GM19240 (cell line): ENCODE measurements around the gene FAAP100.

ENCODE experiments used
- DNase-seq: peaks from one replicate; pipeline ENCODE4 v3.0.0; 2011; ENCODE audit warnings: low spot score; ENCODE audit not compliant: insufficient read length

The FAAP100 gene

GRCh38 chr17:81576621-81577277, 24.6 kb upstream of the FAAP100 start:
- DNase-seq, result no peak

- DNase-seq, result no peak
These were observed 23.7 kb upstream of the FAAP100 start for GRCh38 chr17:81575836-81576235.

GRCh38 chr17:81574643-81574956, 22.4 kb upstream of the FAAP100 start:
- no peak for DNase-seq

GRCh38 chr17:81573794-81574642, 21.9 kb upstream of the FAAP100 start:
- no peak for DNase-seq

GRCh38 chr17:81572563-81573168, 20.5 kb upstream of the FAAP100 start:
- no peak for DNase-seq

- no peak for DNase-seq
These were observed 18.8 kb upstream of the FAAP100 start for GRCh38 chr17:81570964-81571363.

- no peak for DNase-seq
These were observed 17.9 kb upstream of the FAAP100 start for GRCh38 chr17:81569986-81570514.

- no peak for DNase-seq
These were observed 16.3 kb upstream of the FAAP100 start for GRCh38 chr17:81568416-81568815.

- no peak for DNase-seq
These were observed 15.0 kb upstream of the FAAP100 start for GRCh38 chr17:81567191-81567590.

- DNase-seq, result no peak
These were observed 14.4 kb upstream of the FAAP100 start for GRCh38 chr17:81566461-81567126.

GRCh38 chr17:81565231-81565630, 13.1 kb upstream of the FAAP100 start:
- no peak for DNase-seq

- DNase-seq, result no peak
These were observed 12.6 kb upstream of the FAAP100 start for GRCh38 chr17:81564778-81565177.

- DNase-seq, result no peak
These were observed 11.9 kb upstream of the FAAP100 start for GRCh38 chr17:81563861-81564586.

- no peak for DNase-seq
These were observed 9.3 kb upstream of the FAAP100 start for GRCh38 chr17:81561494-81561885.

- no peak for DNase-seq
These were observed 7.0 kb upstream of the FAAP100 start for GRCh38 chr17:81558941-81559806.

GRCh38 chr17:81558115-81558468, 5.9 kb upstream of the FAAP100 start:
- no peak for DNase-seq

- no peak for DNase-seq
These were observed 5.3 kb upstream of the FAAP100 start for GRCh38 chr17:81557276-81558114.

- no peak for DNase-seq
These were observed 4.7 kb upstream of the FAAP100 start for GRCh38 chr17:81556863-81557262.

- no peak for DNase-seq
These were observed 4.1 kb upstream of the FAAP100 start for GRCh38 chr17:81556175-81556691.
